ENCODE results near the gene FAM151A. TPM values are rescaled to one million over a fixed set of nuclear protein-coding genes. Genes with fewer than 3 reads are reported as not detected.

Gene FAM151A
- total and polyA plus RNA-seq, 2 of the 13 experiments (the other 11 are each of a cell fraction or from before 2014, with no cell fraction given) = 0.29 to 3.6 TPM

DNA sequence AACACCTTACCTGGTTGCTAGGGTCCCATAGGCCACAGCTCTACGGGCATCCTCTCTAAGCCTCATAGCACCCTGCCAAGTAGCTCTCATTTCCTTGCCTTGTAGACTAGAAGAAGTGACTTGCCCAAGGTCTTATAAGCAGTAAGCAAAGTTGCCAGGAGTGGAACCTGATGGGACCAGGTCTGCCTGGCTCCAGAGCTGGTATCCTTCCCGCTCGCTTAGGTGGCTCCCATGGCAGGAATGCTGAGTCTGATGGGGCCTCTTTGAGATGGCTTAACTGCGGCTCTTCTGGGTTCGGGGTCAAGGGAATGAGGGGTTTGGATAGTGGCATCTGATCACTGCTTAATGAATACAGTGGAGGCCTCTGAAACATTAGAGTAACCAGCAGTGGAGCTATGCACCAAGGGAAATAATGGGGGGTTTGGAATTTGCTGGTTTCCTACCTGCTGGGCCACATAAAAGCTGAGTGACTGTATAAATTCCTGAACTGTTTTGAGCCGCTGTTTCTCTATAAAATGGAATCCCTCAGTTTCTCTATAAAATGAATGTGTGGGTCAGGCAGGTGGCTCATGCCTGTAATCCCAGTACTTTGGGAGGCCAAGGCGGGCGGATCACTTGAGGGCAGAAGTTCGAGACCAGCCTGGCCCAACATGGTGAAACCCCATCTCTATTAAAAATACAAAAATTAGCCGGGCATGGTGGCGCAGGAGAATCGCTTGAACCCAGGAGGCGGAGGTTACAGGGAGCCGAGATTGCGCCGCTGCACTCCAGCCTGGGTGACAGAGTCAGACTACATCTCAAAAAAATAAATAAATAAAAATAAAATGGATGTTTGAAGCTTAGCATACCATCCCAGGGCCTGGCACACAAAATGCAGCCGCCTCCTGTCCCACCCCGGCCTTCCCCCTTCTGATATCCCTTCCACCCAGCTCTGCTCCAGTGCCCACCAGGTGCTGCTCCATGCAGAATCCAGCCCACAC, 12.4 kb downstream of the FAM151A start:
- H3K9ac ChIP-seq (ENCODE audit: insufficient read depth, low read depth, low read length) = no peak overlapping the region
- CTCF ChIA-PET (ENCODE audit: low intra/inter-chr PET ratio, low total read pairs) = no interaction called here
- TF ChIP-seq, protein P1, sequence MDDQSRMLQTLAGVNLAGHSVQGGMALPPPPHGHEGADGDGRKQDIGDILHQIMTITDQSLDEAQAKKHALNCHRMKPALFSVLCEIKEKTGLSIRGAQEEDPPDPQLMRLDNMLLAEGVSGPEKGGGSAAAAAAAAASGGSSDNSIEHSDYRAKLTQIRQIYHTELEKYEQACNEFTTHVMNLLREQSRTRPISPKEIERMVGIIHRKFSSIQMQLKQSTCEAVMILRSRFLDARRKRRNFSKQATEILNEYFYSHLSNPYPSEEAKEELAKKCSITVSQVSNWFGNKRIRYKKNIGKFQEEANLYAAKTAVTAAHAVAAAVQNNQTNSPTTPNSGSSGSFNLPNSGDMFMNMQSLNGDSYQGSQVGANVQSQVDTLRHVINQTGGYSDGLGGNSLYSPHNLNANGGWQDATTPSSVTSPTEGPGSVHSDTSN (CRISPR knock-in tag; IDR thresholded peaks at IDR 0.05; ENCODE audit: borderline replicate concordance) = no peak
- TF ChIP-seq, protein P2, sequence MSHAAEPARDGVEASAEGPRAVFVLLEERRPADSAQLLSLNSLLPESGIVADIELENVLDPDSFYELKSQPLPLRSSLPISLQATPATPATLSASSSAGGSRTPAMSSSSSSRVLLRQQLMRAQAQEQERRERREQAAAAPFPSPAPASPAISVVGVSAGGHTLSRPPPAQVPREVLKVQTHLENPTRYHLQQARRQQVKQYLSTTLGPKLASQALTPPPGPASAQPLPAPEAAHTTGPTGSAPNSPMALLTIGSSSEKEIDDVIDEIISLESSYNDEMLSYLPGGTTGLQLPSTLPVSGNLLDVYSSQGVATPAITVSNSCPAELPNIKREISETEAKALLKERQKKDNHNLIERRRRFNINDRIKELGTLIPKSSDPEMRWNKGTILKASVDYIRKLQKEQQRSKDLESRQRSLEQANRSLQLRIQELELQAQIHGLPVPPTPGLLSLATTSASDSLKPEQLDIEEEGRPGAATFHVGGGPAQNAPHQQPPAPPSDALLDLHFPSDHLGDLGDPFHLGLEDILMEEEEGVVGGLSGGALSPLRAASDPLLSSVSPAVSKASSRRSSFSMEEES (CRISPR knock-in tag; IDR thresholded peaks at IDR 0.05) = no peak
- TF ChIP-seq, protein P3, sequence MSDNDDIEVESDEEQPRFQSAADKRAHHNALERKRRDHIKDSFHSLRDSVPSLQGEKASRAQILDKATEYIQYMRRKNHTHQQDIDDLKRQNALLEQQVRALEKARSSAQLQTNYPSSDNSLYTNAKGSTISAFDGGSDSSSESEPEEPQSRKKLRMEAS (IDR thresholded peaks at IDR 0.05) = no peak
- TF ChIP-seq ZNF546 (CRISPR knock-in tag; conservative IDR thresholded peaks at IDR 0.05) (no peak), MTA3 (CRISPR knock-in tag; IDR thresholded peaks at IDR 0.05) (no peak), ZNF772 (CRISPR knock-in tag; IDR thresholded peaks at IDR 0.05) (no peak), TCF7 (IDR thresholded peaks at IDR 0.05; ENCODE audit: low read depth) (no peak), MBD4 (IDR thresholded peaks at IDR 0.05; ENCODE audit: borderline replicate concordance, low read length) (no peak), ZNF816 (CRISPR knock-in tag; IDR thresholded peaks at IDR 0.05; ENCODE audit: borderline replicate concordance) (no peak), POLR2AphosphoS2 (IDR thresholded peaks at IDR 0.05; ENCODE audit: low read depth, low read length) (no peak), LCORL (IDR thresholded peaks at IDR 0.05) (no peak), LCORL (CRISPR knock-in tag; IDR thresholded peaks at IDR 0.05) (no peak), ZNF558 (CRISPR knock-in tag; IDR thresholded peaks at IDR 0.05; ENCODE audit: borderline replicate concordance) (no peak), SKI (IDR thresholded peaks at IDR 0.05; ENCODE audit: partially characterized antibody) (no peak), ZNF362 (CRISPR knock-in tag; IDR thresholded peaks at IDR 0.05; ENCODE audit: borderline replicate concordance) (no peak), ZNF543 (CRISPR knock-in tag; IDR thresholded peaks at IDR 0.05) (no peak), HNF4A (CRISPR knock-in tag; IDR thresholded peaks at IDR 0.05) (no peak), ZFP82 (CRISPR knock-in tag; IDR thresholded peaks at IDR 0.05; ENCODE audit: borderline replicate concordance) (no peak), HDAC6 (IDR thresholded peaks at IDR 0.05; ENCODE audit: low read depth, low read length) (no peak)
- no peaks in the 10 kb centered on the region for H3K27me3 ChIP-seq (ENCODE audit: control insufficient read depth in 1 of 2, insufficient read depth in 2 of 2, low read length in 2 of 2)
- POLR2A ChIA-PET = no interaction called here
- WGBS (ENCODE audit: low lambda C conversion rate) = 92% methylated on average over 16 of the region's 18 CpGs
- H2AFZ ChIP-seq (ENCODE audit: low read length) = no peak overlapping the region
- DNase-seq (ENCODE audit: low spot score) = no peak
- no TSS peak for BruUV-seq (replicated peaks)
- in situ Hi-C loops (cut with HindIII; ENCODE audit: extremely low pct_ligation_motif_present, low pct_unique_long_range_greater_than_20kb) (no loop called here), intact Hi-C loops (cut with micrococcal nuclease; ENCODE audit: unreplicated experiment) (no loop called here)
- H3K4me1 ChIP-seq (ENCODE audit: insufficient read depth, low read length) = peaks cover 19% of the 10 kb centered on the region
- no peaks in the 10 kb centered on the region for H4K20me1 ChIP-seq (ENCODE audit: insufficient read depth, low read length)
- H3K27ac ChIP-seq (ENCODE audit: extremely low read length, insufficient read depth, low read length) = no peak overlapping the region
- no peak for FAIRE-seq
- H3K9me3 ChIP-seq (ENCODE audit: low read length) = no peaks in the 10 kb centered on the region
- H3K4me3 ChIP-seq (replicated peaks in 1 of 3; ENCODE audit: insufficient read depth in 1 of 3, low read depth in 2 of 3, low read length in 3 of 3) = no peak overlapping the region
- H3K36me3 ChIP-seq (replicated peaks in 1 of 2; ENCODE audit: control insufficient read depth in 1 of 2, insufficient read depth in 2 of 2, low read length in 2 of 2) = no peaks in the 10 kb centered on the region
- H3K4me2 ChIP-seq (ENCODE audit: low read depth, low read length) = no peak overlapping the region
- no peak for ATAC-seq
- no peaks in the 10 kb centered on the region for H3K79me2 ChIP-seq (ENCODE audit: insufficient read depth, low read length)

All from HepG2 (cell line).